ENCODE results near the gene COX7A2L. TPM values are rescaled to one million over a fixed set of nuclear protein-coding genes. Genes with fewer than 3 reads are reported as not detected.
"Not testable (repeated sequence)": the region's sequence is repeated elsewhere in the genome, so short reads cannot be mapped to it uniquely, and the experiment has no call there.

Gene COX7A2L
- total and polyA plus RNA-seq, 2 of the 8 experiments (the other 6 are each of a cell fraction or from before 2014, with no cell fraction given), result 85.6 to 114 TPM

GRCh38 chr2:42401773-42402172, 40.8 kb upstream of the COX7A2L start:
- TF ChIP-seq MAX (IDR thresholded peaks at IDR 0.05), result no peak
- Histone ChIP-seq H4K8ac (ENCODE audit: extremely low read depth, insufficient read depth, low read length) (no peak overlapping the region), H3K23ac (ENCODE audit: insufficient read length) (no peak overlapping the region), H3K4me1 (replicated peaks in 1 of 4; ENCODE audit: control insufficient read depth in 3 of 4, insufficient read depth in 4 of 4, low read length in 3 of 4) (no peaks in the 10 kb centered on the region), H2BK5ac (ENCODE audit: low read depth, low read length) (no peak overlapping the region), H3K18ac (ENCODE audit: extremely low read depth, low read length) (no peak overlapping the region), H4K91ac (replicated peaks; ENCODE audit: insufficient read length, low read length) (no peak overlapping the region), H3K9ac (replicated peaks in 1 of 4; ENCODE audit: extremely low read depth in 1 of 4, low read depth in 3 of 4, low read length in 3 of 4) (no peak overlapping the region), H2BK15ac (ENCODE audit: low read length) (no peak overlapping the region), H3K79me2 (ENCODE audit: control insufficient read depth in 1 of 2, insufficient read depth in 2 of 2, low read length in 2 of 2) (no peaks in the 10 kb centered on the region), H3K4me3 (ENCODE audit: extremely low read depth in 1 of 4, insufficient read depth in 2 of 4, low read depth in 3 of 4, low read length in 4 of 4) (no peak overlapping the region), H3K27ac (ENCODE audit: low read depth, low read length) (no peak overlapping the region), H3K27me3 (replicated peaks in 1 of 4; ENCODE audit: control insufficient read depth in 3 of 4, extremely low read depth in 1 of 4, insufficient read depth in 3 of 4, low read length in 3 of 4) (no peaks in the 10 kb centered on the region), H3K56ac (replicated peaks; ENCODE audit: insufficient read length, low read depth, low read length) (no peak overlapping the region), H3K23me2 (ENCODE audit: low read depth, low read length) (no peaks in the 10 kb centered on the region), H4K20me1 (replicated peaks in 1 of 2; ENCODE audit: control insufficient read depth in 1 of 2, insufficient read depth in 2 of 2, low read length in 2 of 2) (no peaks in the 10 kb centered on the region), H2BK12ac (ENCODE audit: low read depth, low read length) (no peak overlapping the region), H2AFZ (ENCODE audit: low read length) (no peak overlapping the region), H3K36me3 (ENCODE audit: control insufficient read depth in 2 of 4, insufficient read depth in 4 of 4, low read length in 3 of 4) (no peaks in the 10 kb centered on the region), H3K4ac (replicated peaks; ENCODE audit: insufficient read length, low read depth, low read length) (no peak overlapping the region), H2AK5ac (ENCODE audit: low read depth, low read length) (no peak overlapping the region), H3K9me3 (ENCODE audit: insufficient read depth in 2 of 2, low read depth in 1 of 2, low read length in 1 of 2) (no peaks in the 10 kb centered on the region), H4K5ac (ENCODE audit: insufficient read length, low read depth, low read length) (no peak overlapping the region), H3K79me1 (ENCODE audit: low read depth, low read length) (no peaks in the 10 kb centered on the region; the same call in 1 of the 2 replicates), H3K4me2 (ENCODE audit: insufficient read depth in 1 of 2, low read depth in 2 of 2, low read length in 2 of 2) (no peak overlapping the region), H2BK120ac (replicated peaks; ENCODE audit: low read depth, low read length) (no peak overlapping the region), H2BK20ac (ENCODE audit: low read length) (no peak overlapping the region), H3K14ac (ENCODE audit: insufficient read length) (no peak overlapping the region)
- no peak for DNase-seq (ENCODE audit: low read depth in 1 of 2, low spot score in 2 of 2)
- no peak for FAIRE-seq
- ChIA-PET POLR2A (ENCODE audit: partially characterized antibody) (no interaction called here), CTCF (ENCODE audit: partially characterized antibody) (interaction anchor here (0.6 to 0.9 kb wide), 3 partner anchors 16 to 370 kb away, joined by 3 to 4 read pairs (median 3); no protein-coding TSS in a partner anchor)
- WGBS, 2 experiments (ENCODE audit: extremely low coverage in 1 of 2, insufficient coverage in 1 of 2, insufficient read length in 1 of 2, insufficient replicate concordance in 2 of 2, low coverage in 1 of 2, low lambda C conversion rate in 2 of 2, missing lambda C conversion rate in 1 of 2), result 97% methylated on average over 6 of the region's 6 CpGs; no CpG with 5 or more reads in 1 of the 2 experiments

GRCh38 chr2:42398052-42398451, 37.0 kb upstream of the COX7A2L start:
- not testable (repeated sequence) for H4K20me1 ChIP-seq (replicated peaks in 1 of 2; ENCODE audit: control insufficient read depth in 1 of 2, insufficient read depth in 2 of 2, low read length in 2 of 2); H3K4ac ChIP-seq (replicated peaks; ENCODE audit: insufficient read length, low read depth, low read length); H3K4me3 ChIP-seq (ENCODE audit: extremely low read depth in 1 of 4, insufficient read depth in 2 of 4, low read depth in 3 of 4, low read length in 4 of 4); H3K14ac ChIP-seq (ENCODE audit: insufficient read length); DNase-seq (ENCODE audit: low read depth in 1 of 2, low spot score in 2 of 2); H3K56ac ChIP-seq (replicated peaks; ENCODE audit: insufficient read length, low read depth, low read length); H4K91ac ChIP-seq (replicated peaks; ENCODE audit: insufficient read length, low read length); H3K9ac ChIP-seq (replicated peaks in 1 of 4; ENCODE audit: extremely low read depth in 1 of 4, low read depth in 3 of 4, low read length in 3 of 4); H3K18ac ChIP-seq (ENCODE audit: extremely low read depth, low read length); H3K9me3 ChIP-seq (ENCODE audit: insufficient read depth in 2 of 2, low read depth in 1 of 2, low read length in 1 of 2); H2BK15ac ChIP-seq (ENCODE audit: low read length); H2BK20ac ChIP-seq (ENCODE audit: low read length); H2BK5ac ChIP-seq (ENCODE audit: low read depth, low read length); H3K4me1 ChIP-seq (replicated peaks in 1 of 4; ENCODE audit: control insufficient read depth in 3 of 4, insufficient read depth in 4 of 4, low read length in 3 of 4); H3K27me3 ChIP-seq (replicated peaks in 1 of 4; ENCODE audit: control insufficient read depth in 3 of 4, extremely low read depth in 1 of 4, insufficient read depth in 3 of 4, low read length in 3 of 4); H2AK5ac ChIP-seq (ENCODE audit: low read depth, low read length); H3K27ac ChIP-seq (ENCODE audit: low read depth, low read length); H2BK120ac ChIP-seq (replicated peaks; ENCODE audit: low read depth, low read length); H3K79me2 ChIP-seq (ENCODE audit: control insufficient read depth in 1 of 2, insufficient read depth in 2 of 2, low read length in 2 of 2); H2BK12ac ChIP-seq (ENCODE audit: low read depth, low read length); H3K23ac ChIP-seq (ENCODE audit: insufficient read length); H3K79me1 ChIP-seq (ENCODE audit: low read depth, low read length); H3K36me3 ChIP-seq (ENCODE audit: control insufficient read depth in 2 of 4, insufficient read depth in 4 of 4, low read length in 3 of 4); FAIRE-seq; H2AFZ ChIP-seq (ENCODE audit: low read length); H3K4me2 ChIP-seq (ENCODE audit: insufficient read depth in 1 of 2, low read depth in 2 of 2, low read length in 2 of 2); H4K8ac ChIP-seq (ENCODE audit: extremely low read depth, insufficient read depth, low read length); H4K5ac ChIP-seq (ENCODE audit: insufficient read length, low read depth, low read length); H3K23me2 ChIP-seq (ENCODE audit: low read depth, low read length)
- ChIA-PET POLR2A (ENCODE audit: partially characterized antibody) (interaction anchor here (1.4 kb wide), 1 partner anchor 8 kb away, joined by 4 read pairs; no protein-coding TSS in a partner anchor), CTCF (ENCODE audit: partially characterized antibody) (interaction anchor here (2.4 kb wide), 1 partner anchor 11 kb away, joined by 10 read pairs; no protein-coding TSS in a partner anchor)
- 91% methylated on average over 11 of the region's 11 CpGs; no CpG with 5 or more reads in 1 of the 2 experiments for WGBS, 2 experiments (ENCODE audit: extremely low coverage in 1 of 2, insufficient coverage in 1 of 2, insufficient read length in 1 of 2, insufficient replicate concordance in 2 of 2, low coverage in 1 of 2, low lambda C conversion rate in 2 of 2, missing lambda C conversion rate in 1 of 2)

All from H1 (cell line).